ENCODE results near the gene HSDL2. TPM values are rescaled to one million over a fixed set of nuclear protein-coding genes. Genes with fewer than 3 reads are reported as not detected.

HSDL2 gene
- total and polyA plus RNA-seq, 4 donors, result 27.6 to 42.0 (median 34.0) TPM

GRCh38 chr9:112496074-112496722 is 116.3 kb downstream of the HSDL2 start:
- Histone ChIP-seq H3K36me3 (ENCODE audit: control insufficient read depth in 1 of 2, insufficient read depth in 2 of 2, low read length in 1 of 2) (no peaks in the 10 kb centered on the region), H3K9me3 (ENCODE audit: control insufficient read depth, low read length) (no peaks in the 10 kb centered on the region), H3K27ac (ENCODE audit: low read depth in 1 of 2, low read length in 2 of 2) (no peak overlapping the region), H3K27me3 (ENCODE audit: control insufficient read depth in 1 of 2, insufficient read depth in 2 of 2, low read length in 1 of 2) (no peaks in the 10 kb centered on the region), H3K4me1 (ENCODE audit: control insufficient read depth in 1 of 2, insufficient read depth in 2 of 2, low read length in 2 of 2) (peaks cover 0 to 3% of the 10 kb centered on the region in 2 donors), H3K4me3 (ENCODE audit: low read length in 2 of 2) (no peak overlapping the region)
- ATAC-seq (ENCODE audit: low FRiP score) (no peak), DNase-seq (no peak)
- 70 to 74% methylated on average over 3 of the region's 3 CpGs for WGBS, 2 donors
- intact Hi-C loops (cut with DNase I), result loop anchor here in 1 of 2 donors (10.0 kb wide), 1 partner anchor 219 kb away; the partner anchor contains the start of gene INIP

- Histone ChIP-seq H3K9me3 (ENCODE audit: control insufficient read depth, low read length) (no peaks in the 10 kb centered on the region), H3K4me1 (ENCODE audit: control insufficient read depth in 1 of 2, insufficient read depth in 2 of 2, low read length in 2 of 2) (no peaks in the 10 kb centered on the region), H3K27me3 (ENCODE audit: control insufficient read depth in 1 of 2, insufficient read depth in 2 of 2, low read length in 1 of 2) (no peaks in the 10 kb centered on the region), H3K4me3 (ENCODE audit: low read length in 2 of 2) (no peak overlapping the region), H3K36me3 (ENCODE audit: control insufficient read depth in 1 of 2, insufficient read depth in 2 of 2, low read length in 1 of 2) (no peaks in the 10 kb centered on the region), H3K27ac (ENCODE audit: low read depth in 1 of 2, low read length in 2 of 2) (no peak overlapping the region)
- WGBS, 2 donors, result 99 to 100% methylated on average over 2 of the region's 2 CpGs
- intact Hi-C loops (cut with DNase I), result no loop called here
- ATAC-seq (ENCODE audit: low FRiP score) (no peak), DNase-seq (no peak)
These were observed 120.9 kb downstream of the HSDL2 start for GRCh38 chr9:112500842-112501241.

- no peak overlapping the region for H3K27ac ChIP-seq (ENCODE audit: low read depth in 1 of 2, low read length in 2 of 2)
- H3K4me1 ChIP-seq (ENCODE audit: control insufficient read depth in 1 of 2, insufficient read depth in 2 of 2, low read length in 2 of 2), result no peaks in the 10 kb centered on the region
- DNase-seq (no peak), ATAC-seq (ENCODE audit: low FRiP score) (no peak)
- whole genome bisulfite sequencing, 2 donors, result 94 to 97% methylated on average over 8 of the region's 8 CpGs
- H3K27me3 ChIP-seq (ENCODE audit: control insufficient read depth in 1 of 2, insufficient read depth in 2 of 2, low read length in 1 of 2), result no peaks in the 10 kb centered on the region
- no peaks in the 10 kb centered on the region for H3K9me3 ChIP-seq (ENCODE audit: control insufficient read depth, low read length)
- intact Hi-C loops (cut with DNase I), result no loop called here
- no peaks in the 10 kb centered on the region for H3K36me3 ChIP-seq (ENCODE audit: control insufficient read depth in 1 of 2, insufficient read depth in 2 of 2, low read length in 1 of 2)
- H3K4me3 ChIP-seq (ENCODE audit: low read length in 2 of 2), result no peak overlapping the region
These were observed 121.4 kb downstream of the HSDL2 start for GRCh38 chr9:112501287-112501686.

GRCh38 chr9:112502175-112502946 is 122.5 kb downstream of the HSDL2 start:
- intact Hi-C loops (cut with DNase I), result no loop called here
- DNase-seq, result no peak
- Histone ChIP-seq H3K36me3 (ENCODE audit: control insufficient read depth in 1 of 2, insufficient read depth in 2 of 2, low read length in 1 of 2) (no peaks in the 10 kb centered on the region), H3K9me3 (ENCODE audit: control insufficient read depth, low read length) (no peaks in the 10 kb centered on the region), H3K4me3 (ENCODE audit: low read length in 2 of 2) (no peak overlapping the region), H3K4me1 (ENCODE audit: control insufficient read depth in 1 of 2, insufficient read depth in 2 of 2, low read length in 2 of 2) (no peaks in the 10 kb centered on the region), H3K27me3 (ENCODE audit: control insufficient read depth in 1 of 2, insufficient read depth in 2 of 2, low read length in 1 of 2) (no peaks in the 10 kb centered on the region), H3K27ac (ENCODE audit: low read depth in 1 of 2, low read length in 2 of 2) (no peak overlapping the region)
- ATAC-seq (ENCODE audit: low FRiP score), result no peak
- 91% methylated on average over 3 of the region's 3 CpGs for WGBS, 2 donors

- no peak for DNase-seq
- Histone ChIP-seq H3K4me1 (ENCODE audit: control insufficient read depth in 1 of 2, insufficient read depth in 2 of 2, low read length in 2 of 2) (no peaks in the 10 kb centered on the region), H3K27ac (ENCODE audit: low read depth in 1 of 2, low read length in 2 of 2) (no peak overlapping the region), H3K4me3 (ENCODE audit: low read length in 2 of 2) (no peak overlapping the region), H3K9me3 (ENCODE audit: control insufficient read depth, low read length) (no peaks in the 10 kb centered on the region), H3K27me3 (ENCODE audit: control insufficient read depth in 1 of 2, insufficient read depth in 2 of 2, low read length in 1 of 2) (no peaks in the 10 kb centered on the region), H3K36me3 (ENCODE audit: control insufficient read depth in 1 of 2, insufficient read depth in 2 of 2, low read length in 1 of 2) (no peaks in the 10 kb centered on the region)
- intact Hi-C loops (cut with DNase I), result no loop called here
- ATAC-seq (ENCODE audit: low FRiP score), result no peak
- 75 to 81% methylated on average over 5 of the region's 5 CpGs for WGBS, 2 donors
These were observed 123.3 kb downstream of the HSDL2 start for GRCh38 chr9:112503170-112503569.

GRCh38 chr9:112505086-112505485 is 125.2 kb downstream of the HSDL2 start:
- intact Hi-C loops (cut with DNase I), result no loop called here
- no peaks in the 10 kb centered on the region for H3K36me3 ChIP-seq (ENCODE audit: control insufficient read depth in 1 of 2, insufficient read depth in 2 of 2, low read length in 1 of 2)
- 90 to 92% methylated on average over 4 of the region's 4 CpGs for WGBS, 2 donors
- H3K27ac ChIP-seq (ENCODE audit: low read depth in 1 of 2, low read length in 2 of 2), result no peak overlapping the region
- no peaks in the 10 kb centered on the region for H3K9me3 ChIP-seq (ENCODE audit: control insufficient read depth, low read length)
- no peak overlapping the region for H3K4me3 ChIP-seq (ENCODE audit: low read length in 2 of 2)
- H3K4me1 ChIP-seq (ENCODE audit: control insufficient read depth in 1 of 2, insufficient read depth in 2 of 2, low read length in 2 of 2), result no peaks in the 10 kb centered on the region
- DNase-seq, result no peak
- no peak for ATAC-seq (ENCODE audit: low FRiP score)
- no peaks in the 10 kb centered on the region for H3K27me3 ChIP-seq (ENCODE audit: control insufficient read depth in 1 of 2, insufficient read depth in 2 of 2, low read length in 1 of 2)

- ATAC-seq (ENCODE audit: low FRiP score) (no peak), DNase-seq (no peak)
- H3K36me3 ChIP-seq (ENCODE audit: control insufficient read depth in 1 of 2, insufficient read depth in 2 of 2, low read length in 1 of 2), result no peaks in the 10 kb centered on the region
- intact Hi-C loops (cut with DNase I), result no loop called here
- H3K27me3 ChIP-seq (ENCODE audit: control insufficient read depth in 1 of 2, insufficient read depth in 2 of 2, low read length in 1 of 2), result no peaks in the 10 kb centered on the region
- no peak overlapping the region for H3K27ac ChIP-seq (ENCODE audit: low read depth in 1 of 2, low read length in 2 of 2)
- H3K4me3 ChIP-seq (ENCODE audit: low read length in 2 of 2), result no peak overlapping the region
- 83 to 90% methylated on average over 4 of the region's 4 CpGs for WGBS, 2 donors
- no peaks in the 10 kb centered on the region for H3K4me1 ChIP-seq (ENCODE audit: control insufficient read depth in 1 of 2, insufficient read depth in 2 of 2, low read length in 2 of 2)
- H3K9me3 ChIP-seq (ENCODE audit: control insufficient read depth, low read length), result no peaks in the 10 kb centered on the region
These were observed 125.7 kb downstream of the HSDL2 start for GRCh38 chr9:112505607-112506006.

- no peaks in the 10 kb centered on the region for H3K9me3 ChIP-seq (ENCODE audit: control insufficient read depth, low read length)
- H3K4me1 ChIP-seq (ENCODE audit: control insufficient read depth in 1 of 2, insufficient read depth in 2 of 2, low read length in 2 of 2), result no peaks in the 10 kb centered on the region
- H3K36me3 ChIP-seq (ENCODE audit: control insufficient read depth in 1 of 2, insufficient read depth in 2 of 2, low read length in 1 of 2), result no peaks in the 10 kb centered on the region
- no peak overlapping the region for H3K27ac ChIP-seq (ENCODE audit: low read depth in 1 of 2, low read length in 2 of 2)
- intact Hi-C loops (cut with DNase I), result no loop called here
- H3K4me3 ChIP-seq (ENCODE audit: low read length in 2 of 2), result no peak overlapping the region
- H3K27me3 ChIP-seq (ENCODE audit: control insufficient read depth in 1 of 2, insufficient read depth in 2 of 2, low read length in 1 of 2), result no peaks in the 10 kb centered on the region
- WGBS, 2 donors, result 83 to 89% methylated on average over 2 of the region's 2 CpGs
- no peak for DNase-seq
- no peak for ATAC-seq (ENCODE audit: low FRiP score)
These were observed 126.7 kb downstream of the HSDL2 start for GRCh38 chr9:112506571-112506970.

Data from aorta (tissue), 5 donors.